Epithelial cell of esophagus (primary cell): Measurements from ENCODE around the gene KIF13A.
A peak's percentile ranks its signal among the peaks of the same experiment; 100 is the strongest.

Experiments used
- DNase-seq: peaks from one replicate; pipeline ENCODE4 v3.0.0; 2010; ENCODE audit warnings: low read depth
- H3K4me3 ChIP-seq: 2 replicates; pipeline ENCODE4 v1.5.1; 2011; ENCODE audit warnings: mild to moderate bottlenecking, low read length, control low read depth
- CTCF ChIP-seq: IDR thresholded peaks from 2 replicates; pipeline ENCODE4 v1.5.1; 2011; ENCODE audit warnings: low read depth, mild to moderate bottlenecking, low read length, control low read depth, inconsistent platforms; ENCODE audit not compliant: insufficient read depth; ENCODE audit errors: missing control alignments

Gene KIF13A

GRCh38 chr6:17901493-17901892, 85.9 kb downstream of the KIF13A start:
- no peak for DNase-seq
- no peak overlapping the region for H3K4me3 ChIP-seq
- no peak for TF ChIP-seq CTCF

- peak; percentile 31 for DNase-seq
- H3K4me3 ChIP-seq, result no peak overlapping the region
- TF ChIP-seq CTCF, result no peak
These were observed 87.4 kb downstream of the KIF13A start for GRCh38 chr6:17900011-17900410.

- H3K4me3 ChIP-seq, result no peak overlapping the region
- no peak for TF ChIP-seq CTCF
- peak; percentile 59 for DNase-seq
These were observed 87.9 kb downstream of the KIF13A start for GRCh38 chr6:17899491-17899890.

- H3K4me3 ChIP-seq, result no peak overlapping the region
- peak; percentile 14 for DNase-seq
- no peak for TF ChIP-seq CTCF
These were observed 89.8 kb downstream of the KIF13A start for GRCh38 chr6:17897681-17898080.

- DNase-seq, result no peak
- TF ChIP-seq CTCF, result no peak
- H3K4me3 ChIP-seq, result no peak overlapping the region
These were observed 92.5 kb downstream of the KIF13A start for GRCh38 chr6:17894905-17895304.

- no peak for DNase-seq
- no peak for TF ChIP-seq CTCF
- H3K4me3 ChIP-seq, result no peak overlapping the region
These were observed 93.2 kb downstream of the KIF13A start for GRCh38 chr6:17894191-17894590.

- H3K4me3 ChIP-seq, result no peak overlapping the region
- no peak for DNase-seq
- TF ChIP-seq CTCF, result no peak
These were observed 95.2 kb downstream of the KIF13A start for GRCh38 chr6:17892097-17892686.
